Measurements from ENCODE around the gene MOB3A. TPM values are rescaled to one million over a fixed set of nuclear protein-coding genes. Genes with fewer than 3 reads are reported as not detected.
A peak's percentile ranks its signal among the peaks of the same experiment; 100 is the strongest.

Gene MOB3A
- total and polyA plus RNA-seq, 12 donors: 8.9 to 30.5 (median 15.7) TPM

GRCh38 chr19:2122251-2122650 is 26.1 kb upstream of the MOB3A start:
- DNase-seq (no peak), ATAC-seq (no peak)
- Histone ChIP-seq H3K27me3 (no peaks in the 10 kb centered on the region), H3K4me1 (peaks cover 0 to 6% (median 5%) of the 10 kb centered on the region in 9 donors), H3K27ac (no peak overlapping the region), H3K9me3 (no peaks in the 10 kb centered on the region), H3K36me3 (peaks cover 12 to 100% (median 83%) of the 10 kb centered on the region in 9 donors), H3K4me3 (no peak overlapping the region)
- 88 to 91% methylated on average over 15 of the region's 15 CpGs for WGBS, 2 donors
- TF ChIP-seq CTCF (IDR thresholded peaks at IDR 0.05): no peak
- intact Hi-C loops (cut with DNase I): no loop called here

- ATAC-seq (peak in 1 of 8 donors; percentile 11), DNase-seq (no peak)
- Histone ChIP-seq H3K27ac (no peak overlapping the region), H3K9me3 (no peaks in the 10 kb centered on the region), H3K36me3 (peaks cover 12 to 100% (median 83%) of the 10 kb centered on the region in 9 donors), H3K4me1 (no peaks in the 10 kb centered on the region), H3K4me3 (no peak overlapping the region), H3K27me3 (no peaks in the 10 kb centered on the region)
- intact Hi-C loops (cut with DNase I): no loop called here
- no peak for TF ChIP-seq CTCF (IDR thresholded peaks at IDR 0.05)
- 92 to 93% methylated on average over 27 of the region's 27 CpGs for WGBS, 2 donors
Observed at GRCh38 chr19:2121416-2122051, 25.4 kb upstream of the MOB3A start.

GRCh38 chr19:2120821-2121220 is 24.7 kb upstream of the MOB3A start:
- 94 to 96% methylated on average over 26 of the region's 26 CpGs for WGBS, 2 donors
- ATAC-seq (no peak), DNase-seq (peak in 1 of 2 donors; percentile 10)
- intact Hi-C loops (cut with DNase I): no loop called here
- H3K36me3 ChIP-seq: peaks cover 19 to 100% (median 83%) of the 10 kb centered on the region in 9 donors
- no peak overlapping the region for H3K4me3 ChIP-seq
- H3K9me3 ChIP-seq: no peaks in the 10 kb centered on the region
- H3K4me1 ChIP-seq: no peaks in the 10 kb centered on the region
- H3K27me3 ChIP-seq: no peaks in the 10 kb centered on the region
- no peak overlapping the region for H3K27ac ChIP-seq
- TF ChIP-seq CTCF (IDR thresholded peaks at IDR 0.05): no peak

GRCh38 chr19:2119921-2120785 is 24.0 kb upstream of the MOB3A start:
- intact Hi-C loops (cut with DNase I): no loop called here

More at GRCh38 chr19:2119921-2120785, 24.0 kb upstream of the MOB3A start:
- H3K27me3 ChIP-seq: no peaks in the 10 kb centered on the region
- no peak for ATAC-seq
- no peak for TF ChIP-seq CTCF (IDR thresholded peaks at IDR 0.05)
- no peaks in the 10 kb centered on the region for H3K9me3 ChIP-seq
- 92% methylated on average over 31 of the region's 31 CpGs for WGBS, 2 donors
- peak in 1 of 2 donors; percentile 7 for DNase-seq
- no peaks in the 10 kb centered on the region for H3K4me1 ChIP-seq
- H3K4me3 ChIP-seq: no peak overlapping the region
- H3K36me3 ChIP-seq: peaks cover 23 to 100% (median 84%) of the 10 kb centered on the region in 9 donors
- H3K27ac ChIP-seq: no peak overlapping the region

All from heart right ventricle (tissue), 16 donors.